DND-41 (cell line): ENCODE data around the gene GTF2A2.

Experiments
- EZH2 ChIP-seq: IDR thresholded peaks from 3 replicates; pipeline ENCODE4 v1.6.1; 2012; ENCODE audit warnings: borderline replicate concordance, low read depth, mild to moderate bottlenecking, moderate library complexity, low read length, inconsistent platforms; ENCODE audit not compliant: severe bottlenecking
- TF ChIP-seq, protein P1 (sequence below): IDR thresholded peaks from 2 replicates; pipeline ENCODE4 v1.5.1; 2012; ENCODE audit warnings: borderline replicate concordance, low read length, moderate library complexity, mild to moderate bottlenecking; ENCODE audit not compliant: poor library complexity, severe bottlenecking; ENCODE audit errors: extremely low read depth

DNA sequence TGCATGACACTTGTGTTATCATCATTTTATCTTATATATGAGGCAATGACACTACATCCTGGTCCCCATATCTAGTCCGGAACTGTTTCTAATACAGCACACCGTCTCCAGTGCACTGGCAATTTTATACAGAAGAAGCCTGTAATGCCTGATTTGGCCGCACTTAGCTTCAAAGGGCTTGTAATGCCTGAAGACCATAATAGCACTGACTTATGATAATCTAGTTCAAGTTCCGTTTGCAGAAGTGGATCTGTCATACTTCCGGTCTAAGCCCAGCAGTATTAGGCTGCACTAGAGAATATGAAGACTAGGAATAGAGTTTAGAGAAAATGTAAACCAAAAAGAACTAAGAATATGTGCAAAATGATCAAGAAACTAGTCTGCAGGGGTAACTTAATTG lies 30.5 kb upstream of the GTF2A2 start:
- TF ChIP-seq, protein P1, sequence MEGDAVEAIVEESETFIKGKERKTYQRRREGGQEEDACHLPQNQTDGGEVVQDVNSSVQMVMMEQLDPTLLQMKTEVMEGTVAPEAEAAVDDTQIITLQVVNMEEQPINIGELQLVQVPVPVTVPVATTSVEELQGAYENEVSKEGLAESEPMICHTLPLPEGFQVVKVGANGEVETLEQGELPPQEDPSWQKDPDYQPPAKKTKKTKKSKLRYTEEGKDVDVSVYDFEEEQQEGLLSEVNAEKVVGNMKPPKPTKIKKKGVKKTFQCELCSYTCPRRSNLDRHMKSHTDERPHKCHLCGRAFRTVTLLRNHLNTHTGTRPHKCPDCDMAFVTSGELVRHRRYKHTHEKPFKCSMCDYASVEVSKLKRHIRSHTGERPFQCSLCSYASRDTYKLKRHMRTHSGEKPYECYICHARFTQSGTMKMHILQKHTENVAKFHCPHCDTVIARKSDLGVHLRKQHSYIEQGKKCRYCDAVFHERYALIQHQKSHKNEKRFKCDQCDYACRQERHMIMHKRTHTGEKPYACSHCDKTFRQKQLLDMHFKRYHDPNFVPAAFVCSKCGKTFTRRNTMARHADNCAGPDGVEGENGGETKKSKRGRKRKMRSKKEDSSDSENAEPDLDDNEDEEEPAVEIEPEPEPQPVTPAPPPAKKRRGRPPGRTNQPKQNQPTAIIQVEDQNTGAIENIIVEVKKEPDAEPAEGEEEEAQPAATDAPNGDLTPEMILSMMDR = no peak
- TF ChIP-seq EZH2 = no peak
